HG02588 (cell line): ENCODE data around the gene OBSCN.

Source experiments
- ATAC-seq: cut with Tn5 transposase; IDR thresholded peaks from one replicate; pipeline ENCODE4 v1.9.1; 2021; ENCODE audit warnings: mild to moderate bottlenecking, moderate library complexity; ENCODE audit not compliant: unreplicated experiment

OBSCN gene

GRCh38 chr1:228350831-228351781 lies 143.3 kb downstream of the OBSCN start:
- no peak for ATAC-seq

GRCh38 chr1:228351850-228352249 lies 144.0 kb downstream of the OBSCN start:
- no peak for ATAC-seq

DNA sequence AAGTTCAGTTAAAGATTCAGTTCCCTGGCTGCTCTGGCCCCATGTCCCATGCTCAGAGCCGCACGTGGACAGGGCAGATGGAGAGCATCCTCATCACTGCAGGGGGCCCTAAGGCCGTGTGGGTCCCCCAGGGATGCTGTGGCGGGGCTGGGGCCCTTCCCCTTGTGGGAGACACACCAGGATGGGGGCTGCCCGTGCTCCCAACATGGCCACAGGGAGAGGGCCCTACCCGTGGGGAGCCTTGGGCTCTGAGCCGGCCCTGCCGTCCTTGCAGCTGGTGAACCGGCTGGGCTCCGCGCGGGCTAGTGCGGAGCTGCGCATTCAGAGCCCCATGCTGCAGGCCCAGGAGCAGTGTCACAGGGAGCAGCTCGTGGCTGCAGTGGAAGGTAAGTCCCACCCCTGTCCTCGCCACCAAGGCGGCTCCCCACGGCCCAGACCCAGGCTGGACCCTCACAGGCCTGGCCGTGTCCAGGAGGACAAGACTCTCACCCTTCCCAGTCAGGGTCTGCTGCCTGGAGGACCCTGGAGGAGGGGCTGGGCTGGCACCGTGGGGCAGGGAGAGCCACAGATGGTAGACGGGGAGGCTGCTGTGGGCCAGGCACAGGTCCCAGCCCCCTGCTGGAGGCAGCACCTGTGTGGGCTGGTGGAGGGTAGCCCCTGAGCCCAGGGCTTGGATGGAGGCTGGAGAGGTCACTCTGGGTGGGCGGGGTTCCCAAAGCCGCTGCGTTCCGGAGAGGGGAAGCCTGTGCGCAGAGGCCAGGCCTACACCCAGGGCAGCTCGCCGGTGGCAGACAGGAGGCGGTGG lies 145.0 kb downstream of the OBSCN start:
- ATAC-seq = no peak

DNA sequence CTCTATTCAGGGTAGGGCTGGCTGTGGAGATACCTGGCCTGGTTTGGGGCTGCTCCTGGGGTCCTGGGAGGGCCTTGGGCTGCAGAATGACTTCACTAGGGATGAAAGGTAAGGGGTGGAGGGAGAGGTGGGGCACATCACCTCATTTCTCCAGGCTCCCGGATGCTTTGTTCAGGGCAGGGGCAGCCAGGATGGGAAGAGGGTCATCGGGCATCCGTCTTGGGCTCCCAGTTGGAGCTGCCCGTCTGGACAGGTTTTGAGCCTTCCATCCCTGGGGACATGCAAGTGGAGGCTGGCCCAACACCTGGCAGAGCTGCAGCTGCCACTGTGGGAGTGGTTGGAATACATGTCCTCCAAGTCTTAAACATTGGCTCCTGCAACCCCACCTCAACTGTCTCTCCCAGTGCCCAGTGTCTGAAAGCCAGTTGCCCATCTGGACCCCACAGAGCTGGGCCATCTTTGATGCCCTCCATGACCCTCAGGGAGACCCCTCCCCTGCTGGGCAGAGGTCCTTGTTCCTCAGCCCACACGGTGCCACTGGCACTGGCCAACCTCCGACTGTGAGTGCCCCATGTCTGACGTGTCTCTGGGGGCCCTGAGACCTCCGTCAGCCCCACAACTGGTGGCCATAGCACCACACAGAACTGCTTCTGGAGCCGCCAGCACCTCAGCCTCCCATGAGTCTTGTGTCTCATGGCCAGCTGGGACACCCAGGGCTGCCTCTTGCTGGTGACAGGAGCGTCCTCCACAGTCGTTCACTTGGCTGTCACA lies 145.9 kb downstream of the OBSCN start:
- no peak for ATAC-seq

DNA sequence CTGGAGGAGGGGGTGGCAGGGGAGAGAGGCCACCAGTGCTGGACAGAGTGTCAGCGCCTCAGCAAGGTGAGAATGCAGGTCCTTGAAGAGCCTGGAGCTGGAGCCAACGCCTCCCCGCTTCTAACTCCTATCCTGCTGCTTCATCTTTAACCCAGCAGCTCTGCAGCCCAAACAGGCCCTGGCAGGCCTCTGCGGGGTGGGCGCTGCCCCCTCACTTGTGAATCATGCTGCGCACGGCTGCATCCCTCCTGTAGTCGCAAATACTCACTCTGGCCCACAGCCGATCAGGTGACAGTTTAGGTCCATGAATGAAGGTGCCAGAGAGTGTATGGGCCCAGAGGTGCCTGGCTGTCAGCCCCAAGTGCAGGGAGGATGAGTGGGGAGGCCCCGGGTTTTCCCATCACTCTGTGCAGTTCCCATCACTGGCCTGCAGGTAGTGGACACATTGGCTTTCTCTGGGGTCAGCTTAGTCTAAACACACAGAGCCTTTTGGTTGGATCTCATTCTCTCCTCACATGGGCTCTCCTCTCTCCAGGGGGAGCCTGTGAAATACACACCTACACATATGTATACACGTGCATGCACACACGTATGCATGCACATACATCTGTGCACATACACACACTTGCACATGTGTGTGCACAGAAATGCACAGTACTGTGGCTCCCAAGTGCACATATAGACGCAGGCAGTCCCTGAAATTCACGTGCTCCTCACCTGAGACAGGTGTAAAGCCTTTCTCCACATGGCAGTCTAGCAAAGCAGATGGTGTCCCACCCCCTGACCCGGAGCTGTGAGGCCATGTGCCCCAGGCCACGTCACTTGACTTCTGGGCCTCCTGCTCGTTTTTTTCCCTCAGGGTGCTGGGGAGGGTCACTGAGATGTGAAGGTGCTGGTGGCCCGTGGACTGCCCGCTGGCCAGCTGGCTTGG lies 146.8 kb downstream of the OBSCN start:
- ATAC-seq = no peak

- ATAC-seq = no peak
These were observed 149.2 kb downstream of the OBSCN start for GRCh38 chr1:228356897-228357680.

- no peak for ATAC-seq
These were observed 150.4 kb downstream of the OBSCN start for GRCh38 chr1:228358039-228358763.

- no peak for ATAC-seq
These were observed 151.1 kb downstream of the OBSCN start for GRCh38 chr1:228358764-228359612.

- ATAC-seq = no peak
These were observed 152.0 kb downstream of the OBSCN start for GRCh38 chr1:228359613-228360532.

GRCh38 chr1:228360533-228361313 lies 152.9 kb downstream of the OBSCN start:
- no peak for ATAC-seq

- ATAC-seq = no peak
These were observed 153.7 kb downstream of the OBSCN start for GRCh38 chr1:228361314-228362140.

DNA sequence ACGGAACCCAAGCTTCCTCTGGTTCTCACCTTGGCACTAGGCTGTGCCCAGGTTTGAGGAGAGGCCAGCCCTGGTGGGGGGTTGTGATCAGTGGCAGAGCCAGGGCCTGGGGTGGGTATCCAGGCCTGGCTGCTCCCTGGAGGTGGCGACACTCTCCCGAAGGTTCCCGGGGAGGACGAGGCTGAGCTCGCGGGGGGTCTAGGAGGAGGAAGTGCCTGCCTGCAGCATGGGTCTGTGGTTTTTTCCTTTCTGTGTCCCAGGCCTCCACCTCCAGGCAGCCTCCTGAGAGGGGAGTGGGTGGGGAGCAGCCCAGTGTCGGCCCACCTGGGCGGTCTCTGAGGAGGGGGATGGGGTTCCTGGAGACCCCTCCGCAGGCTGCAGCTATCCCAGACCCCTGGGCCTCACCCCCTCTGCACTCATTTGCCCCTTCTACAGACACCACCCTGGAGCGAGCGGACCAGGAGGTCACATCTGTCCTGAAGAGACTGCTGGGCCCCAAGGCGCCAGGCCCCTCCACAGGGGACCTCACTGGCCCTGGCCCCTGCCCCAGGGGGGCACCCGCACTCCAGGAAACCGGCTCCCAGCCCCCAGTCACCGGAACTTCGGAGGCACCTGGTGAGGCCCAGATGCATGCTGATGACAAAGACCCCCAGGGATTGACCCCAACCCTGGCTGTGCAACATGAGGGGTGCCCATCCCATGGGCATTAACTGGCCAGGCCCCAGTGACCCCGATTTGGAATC lies 154.5 kb downstream of the OBSCN start:
- ATAC-seq = no peak

DNA sequence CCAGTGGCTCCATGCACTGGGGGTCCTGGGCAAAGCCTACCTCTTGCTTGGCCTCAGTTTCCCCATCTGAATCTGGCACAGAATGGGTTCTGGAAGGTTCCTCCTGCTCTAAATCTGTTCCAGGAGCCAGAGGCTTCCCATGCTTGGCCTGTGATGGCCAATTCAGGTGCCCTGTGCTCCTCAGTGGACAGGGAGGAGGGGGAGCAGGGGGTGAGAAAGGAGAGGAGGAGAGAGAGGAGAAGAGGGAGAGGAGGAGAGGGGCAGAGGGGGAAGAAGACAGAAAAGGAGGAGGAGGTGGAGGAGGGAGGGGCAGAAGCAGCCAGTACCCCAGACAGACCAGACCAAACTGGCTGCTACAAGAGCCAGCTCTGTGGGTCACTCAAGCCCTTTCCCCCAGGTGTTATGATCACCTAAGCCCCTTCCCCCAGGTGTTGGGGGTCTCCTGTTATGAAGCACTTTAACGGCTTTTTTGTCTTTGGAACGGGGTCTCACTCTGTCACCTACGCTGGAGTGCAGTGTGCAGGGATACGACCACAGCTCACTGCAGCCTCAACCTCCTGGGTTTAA lies 155.1 kb downstream of the OBSCN start:
- no peak for ATAC-seq

DNA sequence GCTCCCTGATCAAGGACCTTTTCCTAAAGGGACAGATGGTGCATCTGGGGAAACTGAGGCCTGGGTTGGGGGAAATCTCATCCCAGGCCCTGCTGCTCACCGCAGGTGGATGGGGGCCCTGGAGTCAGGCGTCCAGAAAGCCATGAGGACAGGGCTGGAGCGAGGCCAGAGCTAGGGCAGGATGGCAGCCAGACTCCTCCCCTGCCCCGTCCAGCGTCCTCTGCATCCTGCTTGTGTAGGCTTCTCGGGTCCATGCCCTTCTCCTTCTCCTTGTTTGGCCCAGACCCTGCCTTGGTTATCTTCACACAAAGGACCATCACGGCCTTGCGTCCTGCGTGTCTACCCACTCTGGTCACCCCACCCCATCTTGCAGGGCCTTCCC lies 155.8 kb downstream of the OBSCN start:
- ATAC-seq = no peak
